ENCODE data around the gene SMARCB1.

DNA sequence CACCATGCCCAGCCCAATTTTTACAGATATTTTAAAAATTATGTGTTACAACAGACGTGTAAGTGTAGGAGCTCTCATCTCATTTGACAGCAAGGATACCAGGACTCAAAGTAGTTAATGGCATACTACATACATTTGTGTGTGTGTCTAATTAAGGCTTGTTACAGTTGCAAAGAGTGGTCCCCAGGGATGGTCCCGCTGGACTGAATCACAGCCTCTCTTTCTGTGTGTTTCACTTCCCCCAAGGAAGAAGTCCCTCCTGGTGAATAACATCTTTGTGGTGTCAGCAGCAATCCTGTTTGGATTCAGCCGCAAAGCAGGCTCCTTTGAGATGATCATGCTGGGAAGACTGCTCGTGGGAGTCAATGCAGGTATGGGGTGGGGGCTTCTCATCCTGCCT, 88.1 kb downstream of the SMARCB1 start:
- TF ChIP-seq, protein P1, sequence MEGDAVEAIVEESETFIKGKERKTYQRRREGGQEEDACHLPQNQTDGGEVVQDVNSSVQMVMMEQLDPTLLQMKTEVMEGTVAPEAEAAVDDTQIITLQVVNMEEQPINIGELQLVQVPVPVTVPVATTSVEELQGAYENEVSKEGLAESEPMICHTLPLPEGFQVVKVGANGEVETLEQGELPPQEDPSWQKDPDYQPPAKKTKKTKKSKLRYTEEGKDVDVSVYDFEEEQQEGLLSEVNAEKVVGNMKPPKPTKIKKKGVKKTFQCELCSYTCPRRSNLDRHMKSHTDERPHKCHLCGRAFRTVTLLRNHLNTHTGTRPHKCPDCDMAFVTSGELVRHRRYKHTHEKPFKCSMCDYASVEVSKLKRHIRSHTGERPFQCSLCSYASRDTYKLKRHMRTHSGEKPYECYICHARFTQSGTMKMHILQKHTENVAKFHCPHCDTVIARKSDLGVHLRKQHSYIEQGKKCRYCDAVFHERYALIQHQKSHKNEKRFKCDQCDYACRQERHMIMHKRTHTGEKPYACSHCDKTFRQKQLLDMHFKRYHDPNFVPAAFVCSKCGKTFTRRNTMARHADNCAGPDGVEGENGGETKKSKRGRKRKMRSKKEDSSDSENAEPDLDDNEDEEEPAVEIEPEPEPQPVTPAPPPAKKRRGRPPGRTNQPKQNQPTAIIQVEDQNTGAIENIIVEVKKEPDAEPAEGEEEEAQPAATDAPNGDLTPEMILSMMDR (IDR thresholded peaks at IDR 0.05): no peak
- no peak for TF ChIP-seq POLR2A (IDR thresholded peaks at IDR 0.05)
